Fibroblast of villous mesenchyme (primary cell): ENCODE data around the gene PARP15. TPM values are rescaled to one million over a fixed set of nuclear protein-coding genes. Genes with fewer than 3 reads are reported as not detected.

Experiments used
- DNase-seq: peaks from one replicate; pipeline ENCODE4 v3.0.0-alpha.2; 2010; ENCODE audit warnings: low read depth
- H3K4me3 ChIP-seq: 2 replicates; pipeline ENCODE4 v1.5.1; 2011; ENCODE audit warnings: low read depth, mild to moderate bottlenecking, low read length
- total RNA-seq: library from RNA; depleted of rRNA; stranded (reverse); fragments of >200 nt; gene quantifications from 2 replicates; pipeline ENCODE4 v1.2.3, GENCODE V29; 2012
- TF ChIP-seq, protein P1 (sequence below): IDR thresholded peaks from 2 replicates; pipeline ENCODE4 v1.5.1; 2012; ENCODE audit warnings: low read depth, mild to moderate bottlenecking, low read length; ENCODE audit not compliant: insufficient read depth

The PARP15 gene
- total RNA-seq, 1 donor, result under 0.01 TPM

DNA sequence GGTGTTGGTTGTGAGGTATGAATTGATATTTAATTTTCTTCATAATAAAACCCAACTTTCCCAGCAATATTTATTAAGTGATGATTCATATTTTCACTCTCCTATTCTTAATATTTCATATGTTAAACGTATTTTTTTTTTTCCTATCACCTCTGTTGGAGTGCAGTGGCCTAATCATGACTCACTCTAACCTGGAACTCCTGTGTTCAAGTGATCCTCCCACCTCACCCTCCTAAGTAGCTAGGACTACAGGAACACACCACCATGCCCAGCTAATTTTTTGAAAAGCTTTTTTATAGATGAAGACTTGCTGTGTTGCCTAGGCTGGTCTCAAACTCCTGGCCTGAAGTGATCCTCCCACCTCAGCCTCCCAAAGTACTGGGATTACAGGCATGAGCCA lies 8.6 kb downstream of the PARP15 start:
- no peak overlapping the region for H3K4me3 ChIP-seq
- TF ChIP-seq, protein P1, sequence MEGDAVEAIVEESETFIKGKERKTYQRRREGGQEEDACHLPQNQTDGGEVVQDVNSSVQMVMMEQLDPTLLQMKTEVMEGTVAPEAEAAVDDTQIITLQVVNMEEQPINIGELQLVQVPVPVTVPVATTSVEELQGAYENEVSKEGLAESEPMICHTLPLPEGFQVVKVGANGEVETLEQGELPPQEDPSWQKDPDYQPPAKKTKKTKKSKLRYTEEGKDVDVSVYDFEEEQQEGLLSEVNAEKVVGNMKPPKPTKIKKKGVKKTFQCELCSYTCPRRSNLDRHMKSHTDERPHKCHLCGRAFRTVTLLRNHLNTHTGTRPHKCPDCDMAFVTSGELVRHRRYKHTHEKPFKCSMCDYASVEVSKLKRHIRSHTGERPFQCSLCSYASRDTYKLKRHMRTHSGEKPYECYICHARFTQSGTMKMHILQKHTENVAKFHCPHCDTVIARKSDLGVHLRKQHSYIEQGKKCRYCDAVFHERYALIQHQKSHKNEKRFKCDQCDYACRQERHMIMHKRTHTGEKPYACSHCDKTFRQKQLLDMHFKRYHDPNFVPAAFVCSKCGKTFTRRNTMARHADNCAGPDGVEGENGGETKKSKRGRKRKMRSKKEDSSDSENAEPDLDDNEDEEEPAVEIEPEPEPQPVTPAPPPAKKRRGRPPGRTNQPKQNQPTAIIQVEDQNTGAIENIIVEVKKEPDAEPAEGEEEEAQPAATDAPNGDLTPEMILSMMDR, result no peak
- no peak for DNase-seq

DNA sequence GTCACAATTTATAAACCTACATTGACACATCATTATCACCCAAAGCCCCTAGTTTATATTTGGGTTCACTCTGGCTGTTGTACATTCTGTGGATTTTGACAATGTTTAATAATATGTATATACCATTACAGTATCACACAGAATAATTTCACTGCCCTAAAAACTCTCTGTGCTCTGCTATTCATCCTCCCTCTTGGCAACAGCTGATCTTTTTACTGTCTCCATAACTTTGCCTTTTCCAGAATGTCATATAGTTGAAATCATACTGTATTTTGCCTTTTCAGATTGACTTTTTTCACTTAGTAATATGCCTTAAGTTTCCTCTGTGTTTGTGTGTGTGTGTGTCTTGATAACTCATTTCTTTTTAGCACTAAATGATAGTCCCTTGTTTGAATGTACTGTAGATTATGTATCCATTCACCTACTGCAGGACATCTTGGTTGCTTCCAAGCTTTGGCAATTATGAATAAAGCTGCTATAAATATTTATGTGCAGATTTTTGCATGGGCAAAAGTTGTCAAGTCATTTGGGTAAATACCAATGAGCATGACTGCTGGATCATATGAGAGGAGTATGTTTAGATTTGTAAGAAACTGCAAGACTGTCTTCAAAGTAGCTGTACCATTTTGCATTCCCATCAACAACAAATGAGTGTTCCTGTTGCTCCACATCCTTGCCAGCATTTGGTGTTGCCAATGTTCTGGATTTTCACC lies 9.5 kb downstream of the PARP15 start:
- TF ChIP-seq, protein P1, result no peak
- no peak overlapping the region for H3K4me3 ChIP-seq
- no peak for DNase-seq

DNA sequence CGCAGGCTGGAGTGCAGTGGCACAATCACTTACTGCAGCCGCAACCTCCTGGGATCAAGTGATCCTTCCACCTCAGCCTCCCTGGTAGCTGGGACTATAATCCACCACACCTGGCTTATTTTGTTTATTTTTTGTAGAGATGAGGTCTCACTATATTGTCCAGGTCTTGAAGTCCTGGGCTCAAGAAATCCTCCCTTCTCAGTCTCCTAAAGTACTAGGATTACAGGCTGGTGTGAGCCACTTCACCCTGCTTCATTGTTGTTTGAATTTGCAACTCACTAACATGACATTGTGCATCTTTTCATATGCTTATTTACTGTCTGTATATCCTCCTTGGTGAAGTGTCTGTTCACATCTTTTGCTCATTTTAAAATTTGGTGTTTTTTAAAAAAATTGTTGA lies 10.1 kb downstream of the PARP15 start:
- TF ChIP-seq, protein P1, result no peak
- H3K4me3 ChIP-seq, result no peak overlapping the region
- DNase-seq, result no peak

DNA sequence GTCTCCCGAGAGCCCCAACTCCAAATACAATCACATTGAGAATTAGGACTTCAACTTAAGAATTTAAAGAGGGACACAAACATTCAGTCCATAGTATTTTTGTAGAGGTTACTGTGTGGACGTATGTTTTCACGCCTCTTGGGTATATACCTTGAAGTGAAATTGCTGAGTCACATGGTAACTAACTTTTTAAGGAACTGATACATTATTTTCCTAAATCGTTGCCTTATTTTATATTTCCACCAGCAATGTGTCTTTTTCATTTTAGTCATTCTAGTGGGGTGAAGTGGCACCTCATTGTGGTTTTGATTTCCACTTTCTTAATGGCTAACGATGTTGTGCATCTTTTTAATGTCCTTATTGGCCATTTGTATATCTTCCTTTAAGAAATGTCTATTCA lies 11.8 kb downstream of the PARP15 start:
- H3K4me3 ChIP-seq, result no peak overlapping the region
- TF ChIP-seq, protein P1, result no peak
- DNase-seq, result no peak

DNA sequence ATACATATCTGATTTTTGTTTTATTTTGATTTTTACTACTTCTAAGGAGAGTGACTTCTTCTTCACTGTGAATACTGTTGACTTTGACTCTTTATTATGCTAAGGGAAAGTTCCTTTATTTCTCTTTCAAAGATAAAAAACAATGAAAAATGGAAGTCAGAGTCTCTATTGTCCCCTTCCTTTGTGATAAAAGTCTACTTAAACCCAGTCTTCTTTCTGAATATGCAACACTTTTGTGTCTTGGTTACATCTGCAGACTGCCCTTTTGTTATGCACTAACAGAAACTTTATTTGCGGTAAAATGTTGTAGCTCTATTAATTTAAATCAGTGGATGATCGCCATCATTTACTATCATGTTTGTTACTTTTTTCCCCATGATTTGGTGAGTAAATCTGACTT lies 13.2 kb downstream of the PARP15 start:
- TF ChIP-seq, protein P1, result no peak
- H3K4me3 ChIP-seq, result no peak overlapping the region
- no peak for DNase-seq

DNA sequence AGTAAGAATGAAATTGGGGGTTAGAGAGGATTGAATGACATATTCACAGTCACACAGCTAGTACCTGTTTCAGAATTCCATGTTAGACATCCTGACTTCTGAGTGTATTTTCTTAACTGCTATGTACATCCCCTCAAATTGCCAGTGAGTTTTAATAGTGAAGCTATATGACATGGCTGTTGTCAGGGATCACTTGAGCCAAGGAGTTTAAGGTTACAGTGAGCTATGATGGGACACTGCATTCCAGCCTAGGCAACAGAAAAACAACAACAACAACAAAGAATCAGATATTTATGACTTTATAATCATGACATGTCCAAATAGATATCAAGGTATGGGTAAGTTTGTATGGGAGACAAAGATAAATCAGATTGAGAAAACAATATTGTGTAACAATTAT lies 16.6 kb downstream of the PARP15 start:
- DNase-seq, result no peak
- TF ChIP-seq, protein P1, result no peak
- no peak overlapping the region for H3K4me3 ChIP-seq

DNA sequence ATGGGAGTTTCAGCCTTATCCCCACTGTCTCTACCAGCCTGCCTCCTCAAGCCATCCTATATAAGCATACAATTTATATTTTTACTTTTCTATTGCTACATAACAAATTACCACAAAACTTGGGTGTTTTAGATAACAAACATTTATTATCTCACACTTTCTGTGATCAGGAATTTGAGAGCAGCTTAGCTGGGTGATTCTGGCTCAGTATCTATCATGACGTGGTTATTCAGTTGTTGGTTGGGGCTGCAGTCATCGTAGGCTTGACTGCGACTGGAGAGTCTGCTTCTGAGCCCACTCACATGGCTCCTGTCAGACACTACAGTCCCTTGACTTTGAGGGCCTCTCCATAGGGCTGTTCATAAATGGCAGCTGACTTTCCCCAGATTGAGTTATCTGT lies 20.7 kb downstream of the PARP15 start:
- TF ChIP-seq, protein P1, result no peak
- no peak overlapping the region for H3K4me3 ChIP-seq
- no peak for DNase-seq
